ENCODE results near the gene NLGN3. TPM values are rescaled to one million over a fixed set of nuclear protein-coding genes. Genes with fewer than 3 reads are reported as not detected.

The NLGN3 gene
- total RNA-seq, 1 experiment from 2014 or later = 0.28 TPM

GRCh38 chrX:71105628-71106027 is 39.0 kb upstream of the NLGN3 start:
- DNase-seq (ENCODE audit: low read depth, low spot score) (no peak), ATAC-seq (no peak)
- Histone ChIP-seq H3K27ac (ENCODE audit: low read length) (no peak overlapping the region), H3K27me3 (ENCODE audit: control insufficient read depth, insufficient read depth, low read length) (no peaks in the 10 kb centered on the region), H3K36me3 (ENCODE audit: control insufficient read depth, insufficient read depth, low read length) (no peaks in the 10 kb centered on the region), H3K4me1 (ENCODE audit: control insufficient read depth, insufficient read depth, low read length) (peaks cover 4% of the 10 kb centered on the region; the same call in 1 of the 2 replicates), H3K4me3 (ENCODE audit: low read depth in 2 of 2, low read length in 2 of 2) (no peak overlapping the region), H3K9me3 (ENCODE audit: control insufficient read depth, insufficient read depth, low read depth, low read length) (no peaks in the 10 kb centered on the region)
- CTCF ChIA-PET = no interaction called here
- in situ Hi-C loops (cut with HindIII; ENCODE audit: low pct_unique_long_range_greater_than_20kb, low sequenced_read_pairs) = no loop called here
- no TSS peak for BruUV-seq (replicated peaks)
- intact Hi-C loops (cut with micrococcal nuclease; ENCODE audit: unreplicated experiment) = no loop called here
- POLR2A ChIA-PET = interaction anchor here (0.6 kb wide), 1 partner anchor 35 kb away, joined by 5 read pairs; no protein-coding TSS in a partner anchor
- no peak for TF ChIP-seq POLR2AphosphoS5 (IDR thresholded peaks at IDR 0.05; ENCODE audit: low read depth, low read length)
- TF ChIP-seq REST (IDR thresholded peaks at IDR 0.05; ENCODE audit: insufficient read depth in 1 of 2, low read depth in 2 of 2, low read length in 1 of 2) = no peak
- no peak for TF ChIP-seq CTCF (IDR thresholded peaks at IDR 0.05)
- TF ChIP-seq TCF7L2 (IDR thresholded peaks at IDR 0.05; ENCODE audit: low read depth, low read length) = no peak
- no peak for TF ChIP-seq SIN3A (IDR thresholded peaks at IDR 0.05; ENCODE audit: borderline replicate concordance, insufficient read depth, low read depth, low read length)

GRCh38 chrX:71106427-71106826 is 38.2 kb upstream of the NLGN3 start, which contains the start of gene CXorf65:
Gene CXorf65 (minus strand): TSS chrX:71106740. CDS start chrX:71106556, 184 bp downstream.
- in situ Hi-C loops (cut with HindIII; ENCODE audit: low pct_unique_long_range_greater_than_20kb, low sequenced_read_pairs) = no loop called here
- DNase-seq (ENCODE audit: low read depth, low spot score) (no peak), ATAC-seq (no peak)

More at GRCh38 chrX:71106427-71106826, 38.2 kb upstream of the NLGN3 start, which contains the start of gene CXorf65:
- Histone ChIP-seq H3K36me3 (ENCODE audit: control insufficient read depth, insufficient read depth, low read length) (no peaks in the 10 kb centered on the region), H3K4me3 (ENCODE audit: low read depth in 2 of 2, low read length in 2 of 2) (no peak within 1 kb of the TSS), H3K9me3 (ENCODE audit: control insufficient read depth, insufficient read depth, low read depth, low read length) (no peaks in the 10 kb centered on the region), H3K4me1 (ENCODE audit: control insufficient read depth, insufficient read depth, low read length) (peaks cover 4% of the 10 kb centered on the region; the same call in 1 of the 2 replicates), H3K27ac (ENCODE audit: low read length) (no peak within 1 kb of the TSS), H3K27me3 (ENCODE audit: control insufficient read depth, insufficient read depth, low read length) (no peaks in the 10 kb centered on the region)
- intact Hi-C loops (cut with micrococcal nuclease; ENCODE audit: unreplicated experiment) = no loop called here
- TF ChIP-seq CTCF (IDR thresholded peaks at IDR 0.05) = no peak
- TF ChIP-seq POLR2AphosphoS5 (IDR thresholded peaks at IDR 0.05; ENCODE audit: low read depth, low read length) = no peak
- TF ChIP-seq SIN3A (IDR thresholded peaks at IDR 0.05; ENCODE audit: borderline replicate concordance, insufficient read depth, low read depth, low read length) = no peak
- TF ChIP-seq REST (IDR thresholded peaks at IDR 0.05; ENCODE audit: insufficient read depth in 1 of 2, low read depth in 2 of 2, low read length in 1 of 2) = no peak
- TF ChIP-seq TCF7L2 (IDR thresholded peaks at IDR 0.05; ENCODE audit: low read depth, low read length) = no peak
- POLR2A ChIA-PET = no interaction called here
- CTCF ChIA-PET = no interaction called here
- no TSS peak for BruUV-seq (replicated peaks)

All from Panc1 (cell line).